VCaP (cell line): Measurements from ENCODE around the gene ANKRD33B.

ENCODE experiments used
- H3K27ac ChIP-seq: fragments of 450-650 bp; 2 replicates; pipeline ENCODE4 v1.5.1; 2017
- CTCF ChIP-seq: fragments of 450-650 bp; conservative IDR thresholded peaks from 2 replicates; pipeline ENCODE4 v1.5.1; 2017; ENCODE audit warnings: mild to moderate bottlenecking, moderate library complexity

Gene ANKRD33B

DNA sequence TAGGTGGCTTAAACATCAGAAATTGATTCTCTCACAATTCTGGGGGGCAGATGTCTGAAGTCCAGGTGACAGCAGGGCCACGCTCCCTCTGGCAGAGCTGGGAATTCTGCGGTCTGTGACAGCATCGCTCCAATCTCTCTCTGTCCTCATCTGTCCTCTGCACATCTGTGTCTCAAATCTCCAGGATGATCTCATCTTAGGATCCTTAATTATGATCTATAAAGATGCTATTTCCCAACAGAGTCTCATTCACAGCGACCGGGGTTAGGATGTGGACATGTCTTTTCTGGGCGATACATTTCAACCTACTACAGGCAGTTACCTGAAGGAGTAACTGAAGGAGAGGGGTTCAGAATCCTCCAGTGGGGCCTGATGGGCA is 31.4 kb downstream of the ANKRD33B start:
- TF ChIP-seq CTCF, result no peak
- no peak overlapping the region for H3K27ac ChIP-seq

DNA sequence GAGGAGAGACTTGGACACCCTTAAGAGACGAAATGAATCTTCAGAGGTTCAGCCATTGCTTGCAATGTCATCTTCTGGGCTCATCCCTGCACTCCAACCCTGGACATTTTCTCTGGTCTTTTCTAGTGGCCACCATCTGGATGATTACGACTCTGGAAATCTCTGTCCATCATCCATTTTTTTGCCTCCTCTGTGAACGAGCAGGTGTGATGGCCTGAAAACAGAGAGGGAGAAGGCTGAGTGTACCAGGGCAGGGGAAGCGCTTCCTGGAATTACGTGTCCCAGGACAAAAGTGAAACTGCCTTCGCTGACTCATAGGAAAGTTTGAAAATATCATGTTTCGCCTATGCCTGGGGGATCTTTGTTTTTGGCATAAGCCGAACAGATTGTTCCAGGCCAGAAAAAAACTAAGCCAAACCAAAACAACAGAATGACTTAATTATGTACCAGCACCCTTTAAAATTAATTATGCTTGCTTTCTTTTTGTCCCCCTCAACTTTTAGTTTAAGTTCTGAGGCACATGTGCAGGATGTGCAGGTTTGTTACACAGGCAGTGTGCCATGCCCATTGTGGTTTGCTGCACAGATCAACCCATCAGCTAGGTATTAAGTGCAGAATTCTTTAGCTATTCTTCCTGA is 31.9 kb downstream of the ANKRD33B start:
- TF ChIP-seq CTCF, result no peak
- no peak overlapping the region for H3K27ac ChIP-seq

DNA sequence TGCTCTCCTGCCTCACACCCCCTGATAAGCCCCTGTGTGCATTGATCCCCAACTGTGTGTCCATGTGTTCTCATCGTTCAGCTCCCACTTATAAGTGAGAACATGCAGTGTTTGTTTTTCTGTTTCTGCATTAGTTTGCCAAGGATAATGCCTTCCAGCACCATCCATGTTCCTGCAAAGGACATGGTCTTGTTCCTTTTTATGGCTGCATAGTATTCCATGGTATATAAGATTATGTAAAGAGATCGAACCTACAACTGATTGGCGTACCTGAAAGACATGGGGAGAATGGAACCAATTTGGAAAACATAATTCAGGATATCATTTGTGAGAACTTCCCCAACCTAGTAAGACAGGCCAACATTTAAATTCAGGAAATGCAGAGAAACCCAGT is 32.4 kb downstream of the ANKRD33B start:
- TF ChIP-seq CTCF, result no peak
- no peak overlapping the region for H3K27ac ChIP-seq

DNA sequence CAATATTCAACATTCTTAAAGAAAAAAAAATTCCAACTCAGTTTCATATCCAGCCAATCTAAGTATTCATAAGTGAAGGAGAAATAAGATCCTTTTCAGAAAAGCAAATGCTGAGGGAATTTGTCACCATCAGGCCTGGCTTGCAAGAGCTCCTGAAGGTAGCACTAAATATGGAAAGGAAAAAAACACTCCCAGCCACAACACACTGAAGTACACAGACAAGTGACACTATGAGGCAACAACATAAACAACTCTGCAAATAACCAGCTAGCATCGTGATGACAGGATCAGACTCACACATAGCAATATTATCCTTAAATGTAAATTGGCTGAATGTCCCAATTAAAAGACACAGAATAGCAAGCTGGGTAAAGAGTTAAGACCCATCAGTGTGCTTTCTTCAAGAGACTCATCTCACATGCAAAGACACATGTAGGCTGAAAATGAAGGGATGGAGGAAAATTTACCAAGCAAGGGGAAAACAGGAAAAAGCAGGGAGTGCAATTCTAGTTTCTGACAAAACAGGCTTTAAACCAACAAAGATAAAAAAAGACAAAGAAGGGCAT is 33.1 kb downstream of the ANKRD33B start:
- no peak overlapping the region for H3K27ac ChIP-seq
- TF ChIP-seq CTCF, result no peak

GRCh38 chr5:10599113-10599512 is 35.2 kb downstream of the ANKRD33B start:
- no peak for TF ChIP-seq CTCF
- no peak overlapping the region for H3K27ac ChIP-seq

- no peak overlapping the region for H3K27ac ChIP-seq
- no peak for TF ChIP-seq CTCF
Measured at GRCh38 chr5:10599862-10600284, 36.0 kb downstream of the ANKRD33B start.

DNA sequence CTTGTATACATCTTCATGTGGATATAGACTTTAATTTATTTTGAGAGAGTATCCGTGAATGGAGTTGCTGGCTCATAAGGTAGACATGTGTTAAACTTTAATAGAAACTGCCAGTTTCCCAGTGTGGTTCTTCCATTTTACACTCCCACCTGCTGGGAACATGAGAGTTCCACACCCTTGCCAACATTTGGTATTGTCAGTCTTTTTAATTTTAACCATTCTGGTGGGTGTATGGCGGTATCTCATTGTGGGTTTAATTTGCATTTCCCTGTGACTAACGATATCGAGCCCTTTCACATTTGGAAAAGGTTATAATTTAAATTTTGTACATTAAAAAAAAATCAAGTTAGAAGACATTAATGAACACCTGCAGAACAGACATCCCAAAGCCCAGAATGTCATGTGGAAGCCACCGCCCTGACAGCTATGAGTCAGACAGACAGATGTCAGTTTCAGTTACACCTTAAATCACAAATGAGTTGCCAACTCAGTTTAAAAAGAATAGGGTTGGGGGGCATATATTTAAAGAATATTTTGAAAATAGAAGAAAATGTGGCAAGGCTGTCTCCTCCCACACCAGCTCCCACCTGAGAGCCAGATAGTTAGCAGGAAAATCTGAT is 36.9 kb downstream of the ANKRD33B start:
- peak overlapping the region; percentile 48 for H3K27ac ChIP-seq
- TF ChIP-seq CTCF, result no peak; the same call in 1 of the 2 replicates
